ENCODE data around the gene FES.

FES gene

DNA sequence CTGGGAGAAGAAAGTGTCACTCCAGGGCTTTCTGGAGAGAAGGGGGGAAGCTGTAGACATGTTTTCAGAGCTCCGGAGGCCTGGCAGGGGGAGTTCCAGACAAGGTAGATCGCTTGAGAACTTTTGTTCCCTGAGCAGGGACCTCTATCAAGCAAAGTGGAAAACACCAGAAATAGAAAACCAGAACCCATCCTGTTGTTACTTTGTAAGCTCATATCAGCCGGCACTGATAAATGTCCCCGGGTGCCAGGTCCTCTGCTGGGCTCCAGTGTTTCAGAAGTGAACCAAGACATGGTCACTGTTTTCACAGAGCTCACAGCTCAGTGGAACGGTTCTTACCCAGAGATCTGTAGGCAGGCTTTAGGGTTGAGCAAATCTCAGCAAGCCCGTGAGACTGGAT, 34.5 kb downstream of the FES start:
- TF ChIP-seq FOXP2 (optimal IDR thresholded peaks at IDR 0.05; ENCODE audit: borderline replicate concordance, extremely low read depth, extremely low read length, insufficient read depth) (no peak), SIN3A (IDR thresholded peaks at IDR 0.05; ENCODE audit: borderline replicate concordance, insufficient read depth, low read length) (no peak), POLR2AphosphoS5 (IDR thresholded peaks at IDR 0.05; ENCODE audit: low read depth, low read length) (no peak), TAF1 (IDR thresholded peaks at IDR 0.05; ENCODE audit: borderline replicate concordance, insufficient read depth, low read length) (no peak)
- TF ChIP-seq, protein P1, sequence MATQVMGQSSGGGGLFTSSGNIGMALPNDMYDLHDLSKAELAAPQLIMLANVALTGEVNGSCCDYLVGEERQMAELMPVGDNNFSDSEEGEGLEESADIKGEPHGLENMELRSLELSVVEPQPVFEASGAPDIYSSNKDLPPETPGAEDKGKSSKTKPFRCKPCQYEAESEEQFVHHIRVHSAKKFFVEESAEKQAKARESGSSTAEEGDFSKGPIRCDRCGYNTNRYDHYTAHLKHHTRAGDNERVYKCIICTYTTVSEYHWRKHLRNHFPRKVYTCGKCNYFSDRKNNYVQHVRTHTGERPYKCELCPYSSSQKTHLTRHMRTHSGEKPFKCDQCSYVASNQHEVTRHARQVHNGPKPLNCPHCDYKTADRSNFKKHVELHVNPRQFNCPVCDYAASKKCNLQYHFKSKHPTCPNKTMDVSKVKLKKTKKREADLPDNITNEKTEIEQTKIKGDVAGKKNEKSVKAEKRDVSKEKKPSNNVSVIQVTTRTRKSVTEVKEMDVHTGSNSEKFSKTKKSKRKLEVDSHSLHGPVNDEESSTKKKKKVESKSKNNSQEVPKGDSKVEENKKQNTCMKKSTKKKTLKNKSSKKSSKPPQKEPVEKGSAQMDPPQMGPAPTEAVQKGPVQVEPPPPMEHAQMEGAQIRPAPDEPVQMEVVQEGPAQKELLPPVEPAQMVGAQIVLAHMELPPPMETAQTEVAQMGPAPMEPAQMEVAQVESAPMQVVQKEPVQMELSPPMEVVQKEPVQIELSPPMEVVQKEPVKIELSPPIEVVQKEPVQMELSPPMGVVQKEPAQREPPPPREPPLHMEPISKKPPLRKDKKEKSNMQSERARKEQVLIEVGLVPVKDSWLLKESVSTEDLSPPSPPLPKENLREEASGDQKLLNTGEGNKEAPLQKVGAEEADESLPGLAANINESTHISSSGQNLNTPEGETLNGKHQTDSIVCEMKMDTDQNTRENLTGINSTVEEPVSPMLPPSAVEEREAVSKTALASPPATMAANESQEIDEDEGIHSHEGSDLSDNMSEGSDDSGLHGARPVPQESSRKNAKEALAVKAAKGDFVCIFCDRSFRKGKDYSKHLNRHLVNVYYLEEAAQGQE (IDR thresholded peaks at IDR 0.05; ENCODE audit: insufficient read depth in 1 of 2, low read depth in 2 of 2, low read length in 2 of 2) = no peak

DNA sequence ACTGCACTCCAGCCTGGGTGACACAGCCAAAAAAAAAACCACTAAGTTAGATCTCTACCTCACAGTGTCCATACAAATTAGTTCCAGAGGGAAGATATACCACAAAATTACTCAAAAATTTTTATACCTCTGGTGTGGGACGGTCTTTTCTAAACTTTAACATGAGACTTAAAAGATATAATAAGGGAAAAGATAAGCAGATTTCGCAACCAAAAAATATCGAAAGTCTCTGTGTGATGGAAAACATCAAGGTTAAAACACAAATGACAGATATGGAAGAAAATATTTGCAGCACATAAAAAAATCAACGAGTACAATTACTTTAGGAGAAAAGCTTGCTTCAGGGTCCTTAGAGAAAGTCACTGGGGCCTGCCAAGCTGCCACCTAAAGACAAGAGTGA, 37.6 kb downstream of the FES start:
- TF ChIP-seq SIN3A (IDR thresholded peaks at IDR 0.05; ENCODE audit: borderline replicate concordance, insufficient read depth, low read length) (no peak), TAF1 (IDR thresholded peaks at IDR 0.05; ENCODE audit: borderline replicate concordance, insufficient read depth, low read length) (no peak), FOXP2 (optimal IDR thresholded peaks at IDR 0.05; ENCODE audit: borderline replicate concordance, extremely low read depth, extremely low read length, insufficient read depth) (no peak), POLR2AphosphoS5 (IDR thresholded peaks at IDR 0.05; ENCODE audit: low read depth, low read length) (no peak)
- TF ChIP-seq, protein P1 (IDR thresholded peaks at IDR 0.05; ENCODE audit: insufficient read depth in 1 of 2, low read depth in 2 of 2, low read length in 2 of 2) = no peak

DNA sequence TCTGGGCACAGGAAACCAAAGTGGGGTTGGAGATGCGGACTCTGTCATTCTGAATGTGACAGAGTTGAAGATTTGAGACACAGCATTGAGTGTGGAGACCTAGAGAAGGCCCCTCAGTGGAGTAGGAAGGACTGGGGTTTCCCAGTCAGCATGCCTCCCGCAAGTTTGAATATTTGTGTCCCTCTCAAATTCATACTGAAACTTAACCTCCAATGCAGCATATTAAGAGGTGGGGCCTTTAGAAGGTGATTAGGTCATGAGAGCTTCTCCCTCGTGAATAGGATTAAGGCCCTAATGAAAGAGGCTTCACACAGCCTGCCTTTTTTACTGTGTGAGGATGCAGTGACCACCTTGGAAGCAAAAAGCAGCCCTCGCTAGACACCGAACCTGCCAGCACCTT, 40.1 kb downstream of the FES start:
- TF ChIP-seq TAF1 (IDR thresholded peaks at IDR 0.05; ENCODE audit: borderline replicate concordance, insufficient read depth, low read length) = no peak
- no peak for TF ChIP-seq SIN3A (IDR thresholded peaks at IDR 0.05; ENCODE audit: borderline replicate concordance, insufficient read depth, low read length)
- TF ChIP-seq POLR2AphosphoS5 (IDR thresholded peaks at IDR 0.05; ENCODE audit: low read depth, low read length) = no peak
- no peak for TF ChIP-seq FOXP2 (optimal IDR thresholded peaks at IDR 0.05; ENCODE audit: borderline replicate concordance, extremely low read depth, extremely low read length, insufficient read depth)
- TF ChIP-seq, protein P1 (IDR thresholded peaks at IDR 0.05; ENCODE audit: insufficient read depth in 1 of 2, low read depth in 2 of 2, low read length in 2 of 2) = no peak

DNA sequence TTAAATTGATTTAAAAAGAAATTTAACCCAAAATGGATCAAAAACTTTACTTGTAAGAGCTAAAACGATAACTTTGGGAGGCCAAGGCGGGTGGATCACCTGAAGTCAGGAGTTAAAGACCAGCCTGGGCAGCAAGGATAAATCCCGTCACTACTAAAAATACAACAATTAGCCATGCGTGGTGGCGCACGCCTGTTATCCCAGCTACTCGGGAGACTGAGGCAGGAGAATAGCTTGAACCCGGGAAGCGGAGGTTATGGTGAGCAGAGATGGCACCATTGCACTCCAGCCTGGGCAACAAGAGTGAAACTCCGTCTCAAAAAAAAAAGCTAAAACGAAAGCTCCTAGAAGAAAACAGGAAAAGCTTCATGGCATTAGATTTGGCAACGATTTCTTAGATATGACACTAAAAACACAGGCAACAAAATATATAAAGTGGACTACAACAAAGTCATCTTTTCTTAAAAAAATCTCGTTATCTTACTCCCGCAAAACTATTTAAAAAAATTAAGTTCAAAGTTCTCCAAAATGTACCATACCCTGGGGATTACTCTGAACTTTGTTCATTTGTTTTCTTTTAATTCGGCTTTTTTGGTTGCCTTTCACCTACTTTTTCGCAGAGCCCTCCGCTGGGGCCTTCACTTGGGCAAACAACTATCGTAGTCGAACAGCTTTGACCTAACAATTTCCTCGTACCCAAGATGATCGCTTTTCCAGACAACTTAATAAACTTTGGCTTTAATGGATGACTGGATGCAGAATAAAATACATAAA, 45.1 kb downstream of the FES start:
- no peak for TF ChIP-seq SIN3A (IDR thresholded peaks at IDR 0.05; ENCODE audit: borderline replicate concordance, insufficient read depth, low read length)
- TF ChIP-seq FOXP2 (optimal IDR thresholded peaks at IDR 0.05; ENCODE audit: borderline replicate concordance, extremely low read depth, extremely low read length, insufficient read depth) = no peak
- TF ChIP-seq, protein P1 (IDR thresholded peaks at IDR 0.05; ENCODE audit: insufficient read depth in 1 of 2, low read depth in 2 of 2, low read length in 2 of 2) = no peak
- no peak for TF ChIP-seq POLR2AphosphoS5 (IDR thresholded peaks at IDR 0.05; ENCODE audit: low read depth, low read length)
- no peak for TF ChIP-seq TAF1 (IDR thresholded peaks at IDR 0.05; ENCODE audit: borderline replicate concordance, insufficient read depth, low read length)
